ENCODE measurements around the gene ARAP1. TPM values are rescaled to one million over a fixed set of nuclear protein-coding genes. Genes with fewer than 3 reads are reported as not detected.

Gene ARAP1
- total and polyA plus RNA-seq, 2 of the 8 experiments (the other 6 are each of a cell fraction or from before 2014, with no cell fraction given), result 25.7 to 61.6 TPM

GRCh38 chr11:72657411-72658100 lies 94.7 kb downstream of the ARAP1 start:
- Histone ChIP-seq H3K79me2 (ENCODE audit: control insufficient read depth in 1 of 2, insufficient read depth in 2 of 2, low read length in 2 of 2) (no peaks in the 10 kb centered on the region), H4K91ac (replicated peaks; ENCODE audit: insufficient read length, low read length) (no peak overlapping the region), H3K9ac (replicated peaks in 1 of 4; ENCODE audit: extremely low read depth in 1 of 4, low read depth in 3 of 4, low read length in 3 of 4) (no peak overlapping the region; a peak in 1 of 7 replicates), H3K27ac (ENCODE audit: low read depth, low read length) (no peak overlapping the region), H4K20me1 (replicated peaks in 1 of 2; ENCODE audit: control insufficient read depth in 1 of 2, insufficient read depth in 2 of 2, low read length in 2 of 2) (peaks cover 0 to 2% of the 10 kb centered on the region in 2 experiments), H3K4me2 (ENCODE audit: insufficient read depth in 1 of 2, low read depth in 2 of 2, low read length in 2 of 2) (no peak overlapping the region), H3K23me2 (ENCODE audit: low read depth, low read length) (no peaks in the 10 kb centered on the region), H3K4me3 (ENCODE audit: extremely low read depth in 1 of 4, insufficient read depth in 2 of 4, low read depth in 3 of 4, low read length in 4 of 4) (no peak overlapping the region), H4K8ac (ENCODE audit: extremely low read depth, insufficient read depth, low read length) (0 out of 2 replicates have a peak overlapping the region, but pooled peaks have one; percentile 3), H3K4me1 (replicated peaks in 1 of 4; ENCODE audit: control insufficient read depth in 3 of 4, insufficient read depth in 4 of 4, low read length in 3 of 4) (peaks cover 0 to 13% (median 6%) of the 10 kb centered on the region in 4 experiments; a peak in 5 of 7 replicates), H2BK15ac (ENCODE audit: low read length) (0 out of 2 replicates have a peak overlapping the region, but pooled peaks have one; percentile 9), H4K5ac (ENCODE audit: insufficient read length, low read depth, low read length) (no peak overlapping the region), H2AFZ (ENCODE audit: low read length) (no peak overlapping the region), H2BK12ac (ENCODE audit: low read depth, low read length) (no peak overlapping the region; the same call in 1 of the 2 replicates), H3K36me3 (ENCODE audit: control insufficient read depth in 2 of 4, insufficient read depth in 4 of 4, low read length in 3 of 4) (no peaks in the 10 kb centered on the region), H3K18ac (ENCODE audit: extremely low read depth, low read length) (no peak overlapping the region), H2BK120ac (replicated peaks; ENCODE audit: low read depth, low read length) (no peak overlapping the region), H2BK5ac (ENCODE audit: low read depth, low read length) (no peak overlapping the region), H3K4ac (replicated peaks; ENCODE audit: insufficient read length, low read depth, low read length) (no peak overlapping the region), H3K79me1 (ENCODE audit: low read depth, low read length) (no peaks in the 10 kb centered on the region), H3K14ac (ENCODE audit: insufficient read length) (no peak overlapping the region), H3K9me3 (ENCODE audit: insufficient read depth in 2 of 2, low read depth in 1 of 2, low read length in 1 of 2) (no peaks in the 10 kb centered on the region), H3K56ac (replicated peaks; ENCODE audit: insufficient read length, low read depth, low read length) (no peak overlapping the region), H2BK20ac (ENCODE audit: low read length) (no peak overlapping the region), H3K27me3 (replicated peaks in 1 of 4; ENCODE audit: control insufficient read depth in 3 of 4, extremely low read depth in 1 of 4, insufficient read depth in 3 of 4, low read length in 3 of 4) (no peaks in the 10 kb centered on the region; a peak in 1 of 7 replicates), H3K23ac (ENCODE audit: insufficient read length) (no peak overlapping the region), H2AK5ac (ENCODE audit: low read depth, low read length) (no peak overlapping the region)
- WGBS, 2 experiments (ENCODE audit: extremely low coverage in 1 of 2, insufficient coverage in 1 of 2, insufficient read length in 1 of 2, insufficient replicate concordance in 2 of 2, low coverage in 1 of 2, low lambda C conversion rate in 2 of 2, missing lambda C conversion rate in 1 of 2), result 71% methylated on average over 6 of the region's 6 CpGs; no CpG with 5 or more reads in 1 of the 2 experiments
- POLR2A ChIA-PET (ENCODE audit: partially characterized antibody), result interaction anchor here (1.4 to 2.1 kb wide), 3 partner anchors 13 to 19 kb away, joined by 3 to 6 read pairs (median 3); no protein-coding TSS in a partner anchor
- CTCF ChIA-PET (ENCODE audit: partially characterized antibody), result interaction anchor here (1.0 to 39.6 kb wide), 7 partner anchors 12 to 83 kb away, joined by 3 to 552 read pairs (median 9); no protein-coding TSS in a partner anchor
- DNase-seq (ENCODE audit: low read depth in 1 of 2, low spot score in 2 of 2) (no peak), FAIRE-seq (no peak)
- no peak for TF ChIP-seq JUN (IDR thresholded peaks at IDR 0.05; ENCODE audit: low read depth, low read length)
- TF ChIP-seq POU5F1 (IDR thresholded peaks at IDR 0.05; ENCODE audit: low read depth, low read length), result no peak

Data from H1 (cell line).